Measurements from ENCODE around the gene SDK1.

The SDK1 gene

GRCh38 chr7:3336042-3336665, 35.1 kb downstream of the SDK1 start:
- DNase-seq: no peak

- DNase-seq: no peak
These were observed 37.1 kb downstream of the SDK1 start for GRCh38 chr7:3338161-3338560.

- DNase-seq: no peak
These were observed 44.8 kb downstream of the SDK1 start for GRCh38 chr7:3345699-3346481.

GRCh38 chr7:3349126-3349525, 48.1 kb downstream of the SDK1 start:
- DNase-seq: no peak

GRCh38 chr7:3356173-3356572, 55.1 kb downstream of the SDK1 start:
- DNase-seq: no peak

GRCh38 chr7:3358991-3359390, 57.9 kb downstream of the SDK1 start:
- DNase-seq: no peak

GRCh38 chr7:3367261-3367660, 66.2 kb downstream of the SDK1 start:
- no peak for DNase-seq

GRCh38 chr7:3370068-3370830, 69.2 kb downstream of the SDK1 start:
- no peak for DNase-seq

GRCh38 chr7:3370921-3371320, 69.9 kb downstream of the SDK1 start:
- DNase-seq: no peak

GRCh38 chr7:3371601-3372000, 70.5 kb downstream of the SDK1 start:
- DNase-seq: no peak

GRCh38 chr7:3374239-3374638, 73.2 kb downstream of the SDK1 start:
- DNase-seq: no peak

- no peak for DNase-seq
These were observed 77.5 kb downstream of the SDK1 start for GRCh38 chr7:3378390-3379150.

GRCh38 chr7:3380034-3380433, 79.0 kb downstream of the SDK1 start:
- DNase-seq: no peak

GRCh38 chr7:3380886-3381685, 80.0 kb downstream of the SDK1 start:
- DNase-seq: no peak

GRCh38 chr7:3386423-3387190, 85.6 kb downstream of the SDK1 start:
- DNase-seq: no peak

- DNase-seq: no peak
These were observed 92.8 kb downstream of the SDK1 start for GRCh38 chr7:3393862-3394261.

GRCh38 chr7:3397324-3397723, 96.3 kb downstream of the SDK1 start:
- DNase-seq: no peak

- no peak for DNase-seq
These were observed 98.8 kb downstream of the SDK1 start for GRCh38 chr7:3399858-3400257.

GRCh38 chr7:3404501-3404900, 103.4 kb downstream of the SDK1 start:
- DNase-seq: no peak

GRCh38 chr7:3408814-3409595, 108.0 kb downstream of the SDK1 start:
- no peak for DNase-seq

- no peak for DNase-seq
These were observed 111.8 kb downstream of the SDK1 start for GRCh38 chr7:3412871-3413270.

Data from activated CD4-positive, alpha-beta T cell treated with anti-CD3 and anti-CD28 coated beads, Interleukin-2, amount 50 U/mL, for 1 hour (primary cell).